Right lobe of liver (tissue), 6 donors: Measurements from ENCODE around the gene ITSN1. TPM values are rescaled to one million over a fixed set of nuclear protein-coding genes. Genes with fewer than 3 reads are reported as not detected.
A peak's percentile ranks its signal among the peaks of the same experiment; 100 is the strongest.

Source experiments
- ATAC-seq, 4 donors: fragments of 200-7000 bp; cut with Tn5 transposase; one replicate each; pipeline ENCODE4 v1.9.1; 2020; ENCODE audit warnings: mild to moderate bottlenecking in 4 of 4, moderate library complexity in 4 of 4
- DNase-seq, 3 donors: peaks; one replicate each; pipeline ENCODE4 v3.0.0-alpha.2; 2020
- H3K27ac ChIP-seq, 3 donors: fragments of 200-600 bp; one replicate each; pipeline ENCODE4 v1.8.0; 2022
- H3K27me3 ChIP-seq, 2 donors: fragments of 200-600 bp; one replicate each; pipeline ENCODE4 v1.8.0; 2022
- H3K36me3 ChIP-seq, 4 donors: fragments of 200-600 bp; sonication (generic) in 1 of 4; one replicate each; pipeline versions ENCODE4 v1.5.1 to v1.8.0; 2017 to 2022; ENCODE audit warnings: control low read depth in 1 of 4
- H3K4me1 ChIP-seq, 4 donors: fragments of 200-600 bp; sonication (generic) in 1 of 4; one replicate each; pipeline versions ENCODE4 v1.5.1 to v1.8.0; 2017 to 2022; ENCODE audit warnings: control low read depth in 1 of 4
- H3K4me3 ChIP-seq, 3 donors: fragments of 200-600 bp; one replicate each; pipeline ENCODE4 v1.8.0; 2022
- H3K9me3 ChIP-seq, 4 donors: fragments of 200-600 bp; sonication (generic) in 1 of 4; one replicate each; pipeline versions ENCODE4 v1.5.1 to v1.8.0; 2017 to 2022; ENCODE audit warnings: control low read depth in 1 of 4
- POLR2A ChIP-seq: fragments of 450-650 bp; IDR thresholded peaks from one replicate; pipeline ENCODE4 v1.6.1; 2017; ENCODE audit warnings: antibody characterized with exemption, mild to moderate bottlenecking
- WGBS: methylation state at CpG from one replicate; pipeline ENCODE4 v1.1.6; 2018; ENCODE audit warnings: low coverage, low lambda C conversion rate; ENCODE audit not compliant: insufficient coverage; ENCODE audit errors: missing lambda C conversion rate; 5-methylcytosine and 5-hydroxymethylcytosine counted together
- intact Hi-C, 2 donors: fragments of 100-400 bp; cut with DNase I; formaldehyde crosslinking; loops; one replicate each; pipeline versions ENCODE4 v1.11.2 to v1.14.1; 2022
- total RNA-seq, 6 experiments: library from RNA; depleted of rRNA in 2 of 6; stranded (reverse); fragments of >200 nt in 2 of 6; fragmentation: NEBNext Ultra II Directional in 3 of 6; extraction: Animal tissue kit (Norgen Biotek cat#: 25700) in 3 of 6; gene quantifications; one replicate each; pipeline versions ENCODE4 v1.1.0 to v1.2.4, GENCODE V29; 2016 to 2023
- TF ChIP-seq, protein P1 (sequence below), 4 donors: fragments of 200-600 bp in 3 of 4; fragments of 450-650 bp in 1 of 4; IDR thresholded peaks; one replicate each; pipeline versions ENCODE4 v1.5.1 to v1.8.0; 2016 to 2022; ENCODE audit warnings: antibody characterized with exemption in 4 of 4, mild to moderate bottlenecking in 2 of 4
- donor health status: DM: no; HTN: yes; CAD: no.
- donor health status: DM: no; HTN: no; CAD: no.
- donor health status: DM: no; HTN: no; CAD: no.
- donor health status: DM: no; HTN: yes; CAD: no.
- donor health status: DM: no; HTN: yes; CAD: no.

ITSN1 gene
- total RNA-seq, 6 experiments from 2014 or later, result 27.8 to 63.1 (median 33.8) TPM

GRCh38 chr21:33680870-33681269 lies 38.6 kb downstream of the ITSN1 start:
- intact Hi-C loops, result no loop called here
- no peak overlapping the region for H3K27ac ChIP-seq
- DNase-seq (no peak), ATAC-seq (no peak)
- H3K27me3 ChIP-seq, result no peaks in the 10 kb centered on the region
- H3K4me3 ChIP-seq, result no peak overlapping the region
- H3K9me3 ChIP-seq, result no peaks in the 10 kb centered on the region
- no peaks in the 10 kb centered on the region for H3K36me3 ChIP-seq
- WGBS, result 87% methylated on average over 5 of the region's 6 CpGs
- peaks cover 0 to 28% (median 12%) of the 10 kb centered on the region in 4 donors for H3K4me1 ChIP-seq
- TF ChIP-seq, protein P1, sequence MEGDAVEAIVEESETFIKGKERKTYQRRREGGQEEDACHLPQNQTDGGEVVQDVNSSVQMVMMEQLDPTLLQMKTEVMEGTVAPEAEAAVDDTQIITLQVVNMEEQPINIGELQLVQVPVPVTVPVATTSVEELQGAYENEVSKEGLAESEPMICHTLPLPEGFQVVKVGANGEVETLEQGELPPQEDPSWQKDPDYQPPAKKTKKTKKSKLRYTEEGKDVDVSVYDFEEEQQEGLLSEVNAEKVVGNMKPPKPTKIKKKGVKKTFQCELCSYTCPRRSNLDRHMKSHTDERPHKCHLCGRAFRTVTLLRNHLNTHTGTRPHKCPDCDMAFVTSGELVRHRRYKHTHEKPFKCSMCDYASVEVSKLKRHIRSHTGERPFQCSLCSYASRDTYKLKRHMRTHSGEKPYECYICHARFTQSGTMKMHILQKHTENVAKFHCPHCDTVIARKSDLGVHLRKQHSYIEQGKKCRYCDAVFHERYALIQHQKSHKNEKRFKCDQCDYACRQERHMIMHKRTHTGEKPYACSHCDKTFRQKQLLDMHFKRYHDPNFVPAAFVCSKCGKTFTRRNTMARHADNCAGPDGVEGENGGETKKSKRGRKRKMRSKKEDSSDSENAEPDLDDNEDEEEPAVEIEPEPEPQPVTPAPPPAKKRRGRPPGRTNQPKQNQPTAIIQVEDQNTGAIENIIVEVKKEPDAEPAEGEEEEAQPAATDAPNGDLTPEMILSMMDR (IDR thresholded peaks at IDR 0.05), result no peak
- no peak for TF ChIP-seq POLR2A

DNA sequence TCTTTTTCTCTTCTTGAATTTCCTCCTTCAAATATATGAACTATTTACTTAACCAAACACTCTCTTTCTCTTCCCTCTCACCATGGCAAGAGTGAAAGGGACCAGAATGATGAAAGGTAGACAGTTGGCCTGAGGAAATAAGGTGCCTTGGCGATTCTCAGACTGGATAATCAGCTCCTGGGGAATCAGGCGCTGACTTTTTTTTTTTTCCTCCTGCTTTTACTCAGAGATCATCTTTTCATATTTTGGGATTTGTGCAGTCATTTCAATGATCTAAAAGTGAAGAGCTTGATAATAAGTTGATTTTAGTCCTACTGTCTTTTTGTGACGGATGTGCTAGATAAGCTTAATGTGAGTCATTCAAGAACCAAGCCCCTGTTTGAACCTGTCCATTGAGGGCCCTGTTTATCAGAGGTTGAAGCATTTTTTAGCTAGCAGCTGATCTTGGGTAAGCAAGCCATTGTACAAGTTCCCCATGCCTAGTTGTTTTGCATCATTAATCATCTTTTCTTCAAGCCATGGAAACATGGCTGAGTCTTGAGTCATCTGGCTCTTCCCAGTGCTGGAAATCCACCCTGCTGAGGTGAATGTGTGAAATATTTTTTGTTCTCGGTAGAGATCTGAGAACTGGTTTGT lies 40.8 kb downstream of the ITSN1 start:
- intact Hi-C loops, result no loop called here
- Histone ChIP-seq H3K36me3 (no peaks in the 10 kb centered on the region), H3K9me3 (no peaks in the 10 kb centered on the region), H3K4me1 (peaks cover 0 to 44% (median 18%) of the 10 kb centered on the region in 4 donors), H3K4me3 (no peak overlapping the region), H3K27ac (no peak overlapping the region), H3K27me3 (no peaks in the 10 kb centered on the region)
- DNase-seq (no peak), ATAC-seq (no peak)
- no peak for TF ChIP-seq POLR2A
- TF ChIP-seq, protein P1 (IDR thresholded peaks at IDR 0.05), result no peak
- 76% methylated on average over 4 of the region's 4 CpGs for WGBS

GRCh38 chr21:33684068-33684467 lies 41.8 kb downstream of the ITSN1 start:
- Histone ChIP-seq H3K4me1 (peaks cover 0 to 44% (median 20%) of the 10 kb centered on the region in 4 donors), H3K27me3 (no peaks in the 10 kb centered on the region), H3K4me3 (no peak overlapping the region), H3K9me3 (no peaks in the 10 kb centered on the region), H3K36me3 (no peaks in the 10 kb centered on the region), H3K27ac (peak overlapping the region in 1 of 3 donors; percentile 21)
- ATAC-seq, result no peak
- no peak for DNase-seq
- intact Hi-C loops, result no loop called here
- no peak for TF ChIP-seq POLR2A
- TF ChIP-seq, protein P1 (IDR thresholded peaks at IDR 0.05), result no peak
- 42% methylated on average over 2 of the region's 2 CpGs for WGBS

DNA sequence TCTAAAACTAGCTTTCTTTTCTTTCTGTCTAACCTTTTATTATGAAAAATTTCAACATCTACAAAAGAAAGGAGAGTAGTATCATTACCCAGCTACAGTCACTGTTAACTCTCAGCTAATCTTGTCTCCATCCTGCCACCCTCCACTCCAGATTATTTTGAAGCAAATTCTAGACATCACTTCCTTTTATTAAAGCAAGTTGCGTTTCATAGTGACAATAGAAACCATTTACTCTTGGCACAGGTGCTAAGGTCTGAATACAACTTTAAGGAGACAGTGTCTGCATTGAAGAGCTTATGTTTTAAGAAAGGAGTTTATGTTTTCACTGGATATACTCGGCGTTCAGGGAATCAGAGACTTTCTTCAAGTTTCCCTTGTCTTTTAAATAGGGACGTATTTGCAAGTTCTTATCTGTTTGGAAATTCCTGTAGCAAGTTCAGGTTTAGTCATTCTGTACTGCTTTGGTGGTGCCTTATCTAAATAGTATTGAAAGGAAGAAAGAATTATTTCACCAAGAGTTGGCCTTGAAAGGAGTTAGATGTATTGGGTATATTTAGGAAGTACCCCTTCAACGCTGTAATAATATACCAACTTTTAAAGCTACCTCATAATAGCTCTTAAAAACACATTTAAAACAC lies 42.7 kb downstream of the ITSN1 start:
- peak overlapping the region in 1 of 3 donors; percentile 21 for H3K27ac ChIP-seq
- intact Hi-C loops, result no loop called here

More for the DNA sequence above, 42.7 kb downstream of the ITSN1 start:
- no peaks in the 10 kb centered on the region for H3K9me3 ChIP-seq
- H3K4me1 ChIP-seq, result peaks cover 0 to 44% (median 19%) of the 10 kb centered on the region in 4 donors
- WGBS, result 39% methylated on average over 5 of the region's 5 CpGs
- no peak overlapping the region for H3K4me3 ChIP-seq
- no peaks in the 10 kb centered on the region for H3K27me3 ChIP-seq
- no peak for DNase-seq
- peak in 3 of 4 donors; percentile 29 to 33 (median 32) for ATAC-seq
- no peak for TF ChIP-seq POLR2A
- TF ChIP-seq, protein P1 (IDR thresholded peaks at IDR 0.05), result no peak
- no peaks in the 10 kb centered on the region for H3K36me3 ChIP-seq
